GM12878 (cell line): ENCODE results near the gene PURA. TPM values are rescaled to one million over a fixed set of nuclear protein-coding genes. Genes with fewer than 3 reads are reported as not detected.

Experiments used
- ATAC-seq: fragments of 200-7000 bp; cut with Tn5 transposase; 3 replicates; pipeline ENCODE4 v1.9.1; 2020; ENCODE audit warnings: mild to moderate bottlenecking, moderate library complexity
- BruUV-seq: library from RNA; stranded (reverse); fragments of 400-500 nt; replicated peaks from 2 replicates; lab custom pipeline; 2021; lab: Mats Ljungman, UMichigan
- CTCF ChIA-PET: fragments of 300-600 bp; sonication (Branson Sonifier 250); formaldehyde crosslinking; extraction: SDS; loops from one replicate; lab custom pipeline; 2021; ENCODE audit warnings: inconsistent platforms; lab: Yijun Ruan, JAX
- POLR2A ChIA-PET: fragments of 350-600 bp; formaldehyde crosslinking; extraction: SDS; loops from one replicate; lab custom pipeline; 2021; ENCODE audit warnings: inconsistent platforms; lab: Charles Lee
- RAD21 ChIA-PET: fragments of 300-600 bp; sonication (Branson Sonifier 250); formaldehyde crosslinking; loops from one replicate; lab custom pipeline; 2023; ENCODE audit warnings: antibody characterized with exemption; ENCODE audit not compliant: unreplicated experiment; lab: Charles Lee
- SMC1A ChIA-PET: fragments of 300-600 bp; sonication (Branson Sonifier 250); formaldehyde crosslinking; loops from one replicate; lab custom pipeline; 2023; ENCODE audit not compliant: unreplicated experiment, uncharacterized antibody; lab: Charles Lee
- DNase-seq: peaks from one replicate; pipeline ENCODE4 v3.0.0-alpha.2; 2011; ENCODE audit warnings: low read depth, low spot score
- FAIRE-seq: peaks from 3 replicates; lab custom pipeline; 2011; peaks lifted over from hg19 to GRCh38; lab: Jason Lieb, UNC
- H2AFZ ChIP-seq: 2 replicates; pipeline ENCODE4 v1.6.0; 2011; ENCODE audit warnings: low read depth, low read length, control low read depth; ENCODE audit not compliant: control insufficient read depth
- H3K27ac ChIP-seq: 2 replicates; pipeline ENCODE4 v1.5.1; 2011; ENCODE audit warnings: control low read depth; ENCODE audit not compliant: control insufficient read depth, insufficient read depth
- H3K27me3 ChIP-seq, 2 experiments: replicated peaks in 1 of 2; 2 replicates each; pipeline versions ENCODE4 v1.6.0 to v1.6.1; 2011; ENCODE audit warnings: low read length in 1 of 2; ENCODE audit not compliant: control insufficient read depth in 2 of 2, insufficient read depth in 2 of 2
- H3K36me3 ChIP-seq, 2 experiments: 2 replicates each; pipeline ENCODE4 v1.5.1; 2011; ENCODE audit warnings: low read length in 1 of 2; ENCODE audit not compliant: control insufficient read depth in 2 of 2, insufficient read depth in 2 of 2
- H3K4me1 ChIP-seq: 2 replicates; pipeline ENCODE4 v1.6.1; 2011; ENCODE audit warnings: mild to moderate bottlenecking, low read length, moderate library complexity, mixed read lengths; ENCODE audit not compliant: control insufficient read depth, insufficient read depth
- H3K4me2 ChIP-seq: 2 replicates; pipeline ENCODE4 v1.6.0; 2011; ENCODE audit warnings: control low read depth; ENCODE audit not compliant: control insufficient read depth, insufficient read depth
- H3K4me3 ChIP-seq: fragments of 200-600 bp; sonication (generic); 2 replicates; pipeline ENCODE4 v1.5.1; 2016
- H3K79me2 ChIP-seq: 2 replicates; pipeline ENCODE4 v1.6.0; 2011; ENCODE audit warnings: low read length; ENCODE audit not compliant: control insufficient read depth, insufficient read depth
- H3K9ac ChIP-seq: 2 replicates; pipeline ENCODE4 v1.8.0; 2011; ENCODE audit warnings: low read length, control low read depth, mixed read lengths; ENCODE audit not compliant: control insufficient read depth, insufficient read depth
- H3K9me3 ChIP-seq: replicated peaks from 3 replicates; pipeline ENCODE4 v1.5.1; 2011; ENCODE audit warnings: mild to moderate bottlenecking, low read length; ENCODE audit not compliant: control insufficient read depth, insufficient read depth
- H4K20me1 ChIP-seq: 2 replicates; pipeline ENCODE4 v1.6.0; 2011; ENCODE audit not compliant: control insufficient read depth, insufficient read depth
- BRCA1 ChIP-seq: IDR thresholded peaks from 2 replicates; pipeline ENCODE4 v1.6.1; 2011; ENCODE audit warnings: low read depth, low read length, improper control_type of control experiment
- NFXL1 ChIP-seq: fragments of 450-650 bp; IDR thresholded peaks from 2 replicates; pipeline ENCODE4 v1.6.1; 2017; ENCODE audit warnings: antibody characterized with exemption, mild to moderate bottlenecking, borderline replicate concordance
- PKNOX1 ChIP-seq: fragments of 450-650 bp; IDR thresholded peaks from 2 replicates; pipeline ENCODE4 v1.6.1; 2016; ENCODE audit warnings: mild to moderate bottlenecking
- RBBP5 ChIP-seq: fragments of 200-600 bp; sonication (generic); conservative IDR thresholded peaks from 2 replicates; pipeline ENCODE4 v1.6.1; 2016
- RFX5 ChIP-seq: IDR thresholded peaks from 2 replicates; pipeline ENCODE4 v1.6.1; 2011; ENCODE audit warnings: low read depth, low read length, improper control_type of control experiment
- SIN3A ChIP-seq: IDR thresholded peaks from 2 replicates; pipeline ENCODE4 v1.6.1; 2012; ENCODE audit warnings: low read depth, low read length, improper control_type of control experiment
- SMAD5 ChIP-seq: IDR thresholded peaks from 2 replicates; pipeline ENCODE4 v1.6.1; 2016; ENCODE audit warnings: antibody characterized with exemption, low read depth
- WRNIP1 ChIP-seq: IDR thresholded peaks from 2 replicates; pipeline ENCODE4 v1.6.1; 2011; ENCODE audit warnings: low read depth, low read length, improper control_type of control experiment, borderline replicate concordance
- ZBTB40 ChIP-seq: fragments of 450-650 bp; IDR thresholded peaks from 2 replicates; pipeline ENCODE4 v1.6.1; 2016; ENCODE audit warnings: mild to moderate bottlenecking, moderate library complexity, borderline replicate concordance
- ZNF592 ChIP-seq: fragments of 450-650 bp; IDR thresholded peaks from 2 replicates; pipeline ENCODE4 v1.6.1; 2017; ENCODE audit warnings: mild to moderate bottlenecking, moderate library complexity
- WGBS: methylation state at CpG from one replicate; pipeline ENCODE4 v1.1.6; 2016; ENCODE audit warnings: low lambda C conversion rate; ENCODE audit not compliant: insufficient replicate concordance, insufficient coverage; ENCODE audit errors: missing lambda C conversion rate; 5-methylcytosine and 5-hydroxymethylcytosine counted together
- in situ Hi-C: fragments of 300-500 bp; cut with MboI; formaldehyde crosslinking; loops from 9 replicates; pipeline ENCODE4 v1.14.3; 2018; ENCODE audit warnings: mixed read lengths
- intact Hi-C: fragments of 100-400 bp; cut with micrococcal nuclease; formaldehyde crosslinking; loops from one replicate; pipeline ENCODE4 v1.14.2; 2022; ENCODE audit not compliant: unreplicated experiment
- polyA plus RNA-seq, 11 experiments: library from polyadenylated mRNA; depleted of rRNA in 4 of 11; unstranded in 6 of 11; stranded (reverse) in 5 of 11; fragments of >200 nt; fragmentation: Nextera tagmentation in 4 of 11; fragmentation: Illumina TruSeq in 1 of 11; extraction: Ambion mirVana in 4 of 11; extraction: Trizol in 1 of 11; gene quantifications; 1 replicate in 1 of 11; 2 replicates in 10 of 11; pipeline versions ENCODE4 v1.2.1 to v1.2.3, GENCODE V29; 2011 to 2016; ENCODE audit warnings: inconsistent platforms in 2 of 11, missing spikeins in 2 of 11, low read depth in 1 of 11
- total RNA-seq, 4 experiments: library from RNA; depleted of rRNA in 3 of 4; stranded (reverse); fragments of >200 nt in 3 of 4; fragmentation: Illumina TruSeq in 1 of 4; extraction: Trizol in 1 of 4; gene quantifications; 2 replicates each; pipeline versions ENCODE4 v1.2.1 to v1.2.3, GENCODE V29; 2013 to 2021

Gene PURA
- total and polyA plus RNA-seq, 10 of the 15 experiments (the other 5 are each of a cell fraction or from before 2014, with no cell fraction given): 3.3 to 11.8 (median 5.8) TPM

GRCh38 chr5:140174014-140174413, 60.1 kb downstream of the PURA start (continued):
- no peak for TF ChIP-seq ZNF592
- TF ChIP-seq BRCA1: no peak

- 4% methylated on average over 61 of the region's 61 CpGs for WGBS
- in situ Hi-C loops: no loop called here
- TF ChIP-seq RBBP5 (no peak), RFX5 (peak; percentile 68; the same call in 1 of the 2 replicates), SIN3A (peak; percentile 47; the same call in 1 of the 2 replicates), SMAD5 (no peak), WRNIP1 (no peak), PKNOX1 (peak; percentile 16; the same call in 1 of the 2 replicates), ZBTB40 (peak; percentile 42; the same call in 1 of the 2 replicates), NFXL1 (no peak)
Measured at GRCh38 chr5:140174465-140175366, 60.8 kb downstream of the PURA start, which contains the start of gene CYSTM1. Gene CYSTM1 (plus strand): TSS chr5:140175188. CDS start chr5:140194466, 19,278 bp downstream.

More at GRCh38 chr5:140174465-140175366, 60.8 kb downstream of the PURA start, which contains the start of gene CYSTM1:
- Histone ChIP-seq H3K27ac (peak within 1 kb of the TSS; percentile 72), H3K4me2 (peak within 1 kb of the TSS; percentile 85), H4K20me1 (no peaks in the 10 kb centered on the region), H3K27me3 (no peaks in the 10 kb centered on the region), H3K36me3 (no peaks in the 10 kb centered on the region), H2AFZ (peak within 1 kb of the TSS; percentile 83), H3K4me1 (peaks cover 4% of the 10 kb centered on the region; the same call in 1 of the 2 replicates), H3K9me3 (no peaks in the 10 kb centered on the region), H3K4me3 (peak within 1 kb of the TSS; percentile 79), H3K79me2 (peaks cover 6% of the 10 kb centered on the region), H3K9ac (peak within 1 kb of the TSS; percentile 78)
- ChIA-PET POLR2A (interaction anchor here (0.5 to 1.7 kb wide), 6 partner anchors 8 to 603 kb away, joined by 3 to 6 read pairs (median 4); no protein-coding TSS in a partner anchor), RAD21 (interaction anchor here (0.9 kb wide), 1 partner anchor 8 kb away, joined by 3 read pairs; no protein-coding TSS in a partner anchor), CTCF (interaction anchor here (0.5 to 1.8 kb wide), 4 partner anchors 31 to 466 kb away, joined by 3 to 4 read pairs (median 4); no protein-coding TSS in a partner anchor), SMC1A (interaction anchor here (0.8 to 1.8 kb wide), 5 partner anchors 30 to 177 kb away, joined by 3 to 7 read pairs (median 3); no protein-coding TSS in a partner anchor)
- BruUV-seq: TSS peak; percentile 93
- FAIRE-seq: peak; percentile 77
- ATAC-seq: peak; percentile 89
- peak; percentile 68 for DNase-seq
- intact Hi-C loops: loop anchor here (2.0 to 5.0 kb wide), 2 partner anchors 46 to 183 kb away; no protein-coding TSS in a partner anchor
